Astrocyte (in vitro differentiated cells and primary cell): ENCODE results near the gene EDN2. TPM values are rescaled to one million over a fixed set of nuclear protein-coding genes. Genes with fewer than 3 reads are reported as not detected.
A peak's percentile ranks its signal among the peaks of the same experiment; 100 is the strongest.

Source experiments
- DNase-seq: peaks from one replicate; pipeline ENCODE4 v3.0.0-alpha.2; 2010; ENCODE audit warnings: low read depth
- FAIRE-seq: peaks from 2 replicates; lab custom pipeline; 2011; peaks lifted over from hg19 to GRCh38; lab: Jason Lieb, UNC
- H2AFZ ChIP-seq: 2 replicates; pipeline ENCODE4 v1.6.0; 2012; ENCODE audit warnings: low read depth, low read length, inconsistent platforms
- H3K27ac ChIP-seq: 2 replicates; pipeline ENCODE4 v1.5.1; 2011; ENCODE audit warnings: low read depth, low read length, inconsistent platforms
- H3K27me3 ChIP-seq: 2 replicates; pipeline ENCODE4 v1.6.0; 2011; ENCODE audit warnings: low read length, inconsistent platforms; ENCODE audit not compliant: insufficient read depth
- H3K36me3 ChIP-seq: 2 replicates; pipeline ENCODE4 v1.5.1; 2011; ENCODE audit warnings: low read length, inconsistent platforms; ENCODE audit not compliant: insufficient read depth
- H3K4me1 ChIP-seq: 2 replicates; pipeline ENCODE4 v1.5.1; 2011; ENCODE audit warnings: low read length, inconsistent platforms; ENCODE audit not compliant: insufficient read depth
- H3K4me2 ChIP-seq: 2 replicates; pipeline ENCODE4 v1.6.0; 2012; ENCODE audit warnings: low read length, inconsistent platforms
- H3K4me3 ChIP-seq: 2 replicates; pipeline ENCODE4 v1.5.1; 2011; ENCODE audit warnings: low read depth, mild to moderate bottlenecking, low read length, inconsistent platforms; ENCODE audit not compliant: insufficient read depth
- H3K79me2 ChIP-seq: 2 replicates; pipeline ENCODE4 v1.6.0; 2012; ENCODE audit warnings: mild to moderate bottlenecking, low read length, inconsistent platforms; ENCODE audit not compliant: insufficient read depth
- H3K9ac ChIP-seq: 2 replicates; pipeline ENCODE4 v1.6.0; 2012; ENCODE audit warnings: mild to moderate bottlenecking, low read length, inconsistent platforms
- H3K9me3 ChIP-seq: 2 replicates; pipeline ENCODE4 v1.5.1; 2012; ENCODE audit warnings: low read depth, mild to moderate bottlenecking, low read length, inconsistent platforms; ENCODE audit not compliant: insufficient read depth
- H4K20me1 ChIP-seq: 2 replicates; pipeline ENCODE4 v1.6.0; 2012; ENCODE audit warnings: low read length, inconsistent platforms; ENCODE audit not compliant: insufficient read depth
- H3K27ac Mint-ChIP-seq: one replicate; pipeline ENCODE4 v1.8.0; 2021; ENCODE audit warnings: mild to moderate bottlenecking, mixed read lengths; ENCODE audit not compliant: unreplicated experiment
- H3K27me3 Mint-ChIP-seq: one replicate; pipeline ENCODE4 v1.8.0; 2021; ENCODE audit warnings: low read depth, mixed read lengths; ENCODE audit not compliant: unreplicated experiment
- H3K36me3 Mint-ChIP-seq: one replicate; pipeline ENCODE4 v1.8.0; 2021; ENCODE audit warnings: low read depth, mixed read lengths; ENCODE audit not compliant: unreplicated experiment
- H3K4me1 Mint-ChIP-seq: one replicate; pipeline ENCODE4 v1.8.0; 2021; ENCODE audit warnings: low read depth, mixed read lengths; ENCODE audit not compliant: unreplicated experiment
- H3K4me3 Mint-ChIP-seq: one replicate; pipeline ENCODE4 v1.8.0; 2021; ENCODE audit warnings: mild to moderate bottlenecking, moderate library complexity, mixed read lengths; ENCODE audit not compliant: unreplicated experiment
- H3K9me3 Mint-ChIP-seq: one replicate; pipeline ENCODE4 v1.8.0; 2021; ENCODE audit warnings: mild to moderate bottlenecking, mixed read lengths; ENCODE audit not compliant: unreplicated experiment
- EZH2 ChIP-seq: IDR thresholded peaks from 2 replicates; pipeline ENCODE4 v1.6.1; 2012; ENCODE audit warnings: mild to moderate bottlenecking, low read length, inconsistent platforms; ENCODE audit not compliant: insufficient read depth
- total RNA-seq: library from RNA; stranded (reverse); gene quantifications from 2 replicates; pipeline ENCODE4 v1.2.1, GENCODE V29; 2021
- TF ChIP-seq, protein P1 (sequence below): IDR thresholded peaks from 2 replicates; pipeline ENCODE4 v1.5.1; 2011; ENCODE audit warnings: low read depth, mild to moderate bottlenecking, inconsistent platforms, low read length, moderate library complexity; ENCODE audit not compliant: insufficient read depth

Gene EDN2
- total RNA-seq, 1 donor from 2014 or later, result 0.45 TPM

DNA sequence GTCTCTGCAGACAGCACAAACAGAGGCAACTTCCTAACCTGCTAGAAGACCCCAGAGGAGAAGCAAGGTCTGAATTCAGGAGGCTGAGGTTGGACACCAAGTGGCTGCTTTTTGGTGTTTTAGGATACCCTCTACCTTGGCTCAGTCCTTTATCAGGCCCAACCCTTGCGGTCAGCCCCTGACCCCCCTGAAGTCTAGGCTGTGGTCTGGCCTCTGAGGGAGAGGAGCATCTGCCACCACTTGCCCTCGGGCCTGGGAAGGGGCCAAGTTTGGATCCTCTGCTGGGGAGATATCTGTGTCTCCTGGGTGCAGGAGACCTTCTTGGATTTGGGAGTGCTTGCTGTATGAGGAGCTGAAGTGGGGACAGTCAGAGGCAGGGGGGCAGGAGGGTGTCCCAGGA is 21.0 kb downstream of the EDN2 start:
- Mint-ChIP-seq H3K27me3 (peaks cover 40% of the 10 kb centered on the region), H3K9me3 (peaks cover 2% of the 10 kb centered on the region), H3K4me1 (peaks cover under 1% of the 10 kb centered on the region), H3K27ac (no peak overlapping the region), H3K36me3 (peaks cover 4% of the 10 kb centered on the region), H3K4me3 (no peak overlapping the region)
- Histone ChIP-seq H3K27me3 (peaks cover 3% of the 10 kb centered on the region), H3K27ac (no peak overlapping the region), H3K36me3 (no peaks in the 10 kb centered on the region), H3K4me3 (no peak overlapping the region), H4K20me1 (no peaks in the 10 kb centered on the region), H2AFZ (no peak overlapping the region), H3K4me1 (no peaks in the 10 kb centered on the region), H3K9me3 (no peaks in the 10 kb centered on the region), H3K79me2 (no peaks in the 10 kb centered on the region), H3K9ac (no peak overlapping the region), H3K4me2 (no peak overlapping the region)
- DNase-seq (no peak), FAIRE-seq (no peak)
- TF ChIP-seq EZH2, result no peak
- TF ChIP-seq, protein P1, sequence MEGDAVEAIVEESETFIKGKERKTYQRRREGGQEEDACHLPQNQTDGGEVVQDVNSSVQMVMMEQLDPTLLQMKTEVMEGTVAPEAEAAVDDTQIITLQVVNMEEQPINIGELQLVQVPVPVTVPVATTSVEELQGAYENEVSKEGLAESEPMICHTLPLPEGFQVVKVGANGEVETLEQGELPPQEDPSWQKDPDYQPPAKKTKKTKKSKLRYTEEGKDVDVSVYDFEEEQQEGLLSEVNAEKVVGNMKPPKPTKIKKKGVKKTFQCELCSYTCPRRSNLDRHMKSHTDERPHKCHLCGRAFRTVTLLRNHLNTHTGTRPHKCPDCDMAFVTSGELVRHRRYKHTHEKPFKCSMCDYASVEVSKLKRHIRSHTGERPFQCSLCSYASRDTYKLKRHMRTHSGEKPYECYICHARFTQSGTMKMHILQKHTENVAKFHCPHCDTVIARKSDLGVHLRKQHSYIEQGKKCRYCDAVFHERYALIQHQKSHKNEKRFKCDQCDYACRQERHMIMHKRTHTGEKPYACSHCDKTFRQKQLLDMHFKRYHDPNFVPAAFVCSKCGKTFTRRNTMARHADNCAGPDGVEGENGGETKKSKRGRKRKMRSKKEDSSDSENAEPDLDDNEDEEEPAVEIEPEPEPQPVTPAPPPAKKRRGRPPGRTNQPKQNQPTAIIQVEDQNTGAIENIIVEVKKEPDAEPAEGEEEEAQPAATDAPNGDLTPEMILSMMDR, result no peak

DNA sequence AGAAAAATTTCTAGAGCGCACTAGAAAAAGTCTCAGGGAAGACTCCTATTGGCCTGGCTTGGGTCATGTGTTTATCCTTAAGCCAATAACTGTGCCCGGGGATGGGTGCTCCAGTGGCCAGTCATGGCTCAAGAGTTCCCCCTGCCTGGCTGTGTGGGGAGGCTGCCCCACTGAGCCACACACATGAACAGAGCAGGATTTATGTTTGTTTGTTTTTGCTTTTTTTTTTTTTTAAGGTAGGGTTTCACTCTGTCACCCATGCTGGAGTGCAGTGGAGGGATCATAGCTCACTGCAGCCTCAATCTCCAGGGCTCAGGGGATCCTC is 21.8 kb downstream of the EDN2 start:
- H3K36me3 Mint-ChIP-seq, result peaks cover 4% of the 10 kb centered on the region
- H3K36me3 ChIP-seq, result no peaks in the 10 kb centered on the region
- no peak overlapping the region for H3K9ac ChIP-seq
- no peaks in the 10 kb centered on the region for H3K79me2 ChIP-seq
- no peak for DNase-seq
- H3K4me1 ChIP-seq, result peaks cover 2% of the 10 kb centered on the region
- peaks cover 3% of the 10 kb centered on the region for H3K27me3 ChIP-seq
- H3K4me1 Mint-ChIP-seq, result peaks cover 3% of the 10 kb centered on the region
- no peak overlapping the region for H3K27ac Mint-ChIP-seq
- peaks cover 2% of the 10 kb centered on the region for H3K9me3 Mint-ChIP-seq
- H3K27me3 Mint-ChIP-seq, result peaks cover 33% of the 10 kb centered on the region
- H4K20me1 ChIP-seq, result no peaks in the 10 kb centered on the region
- TF ChIP-seq, protein P1, result no peak
- no peak for TF ChIP-seq EZH2
- no peak overlapping the region for H2AFZ ChIP-seq
- no peak overlapping the region for H3K4me2 ChIP-seq
- no peak overlapping the region for H3K27ac ChIP-seq
- H3K4me3 Mint-ChIP-seq, result no peak overlapping the region
- FAIRE-seq, result no peak
- H3K4me3 ChIP-seq, result no peak overlapping the region
- no peaks in the 10 kb centered on the region for H3K9me3 ChIP-seq

- Histone ChIP-seq H3K9ac (no peak overlapping the region), H3K4me3 (no peak overlapping the region), H3K4me2 (no peak overlapping the region), H3K79me2 (no peaks in the 10 kb centered on the region), H3K27ac (no peak overlapping the region), H3K4me1 (peaks cover 2% of the 10 kb centered on the region), H2AFZ (no peak overlapping the region), H3K36me3 (no peaks in the 10 kb centered on the region), H4K20me1 (no peaks in the 10 kb centered on the region), H3K9me3 (no peaks in the 10 kb centered on the region), H3K27me3 (peaks cover 3% of the 10 kb centered on the region)
- FAIRE-seq (peak; percentile 34), DNase-seq (peak; percentile 55)
- no peak overlapping the region for H3K4me3 Mint-ChIP-seq
- peaks cover 4% of the 10 kb centered on the region for H3K36me3 Mint-ChIP-seq
- H3K27me3 Mint-ChIP-seq, result peaks cover 29% of the 10 kb centered on the region
- H3K27ac Mint-ChIP-seq, result no peak overlapping the region
- TF ChIP-seq EZH2, result no peak
- TF ChIP-seq, protein P1, result no peak
- peaks cover 2% of the 10 kb centered on the region for H3K9me3 Mint-ChIP-seq
- H3K4me1 Mint-ChIP-seq, result peaks cover 3% of the 10 kb centered on the region
Observed at GRCh38 chr1:41461790-41462679, 22.4 kb downstream of the EDN2 start.
